Right lobe of liver (tissue), 6 donors: ENCODE results near the gene TXLNG. TPM values are rescaled to one million over a fixed set of nuclear protein-coding genes. Genes with fewer than 3 reads are reported as not detected.

Experiments
- ATAC-seq, 4 donors: fragments of 200-7000 bp; cut with Tn5 transposase; one replicate each; pipeline ENCODE4 v1.9.1; 2020; ENCODE audit warnings: mild to moderate bottlenecking in 4 of 4, moderate library complexity in 4 of 4
- DNase-seq, 3 donors: peaks; one replicate each; pipeline ENCODE4 v3.0.0-alpha.2; 2020
- H3K27ac ChIP-seq, 3 donors: fragments of 200-600 bp; one replicate each; pipeline ENCODE4 v1.8.0; 2022
- H3K27me3 ChIP-seq, 2 donors: fragments of 200-600 bp; one replicate each; pipeline ENCODE4 v1.8.0; 2022
- H3K36me3 ChIP-seq, 4 donors: fragments of 200-600 bp; sonication (generic) in 1 of 4; one replicate each; pipeline versions ENCODE4 v1.5.1 to v1.8.0; 2017 to 2022; ENCODE audit warnings: control low read depth in 1 of 4
- H3K4me1 ChIP-seq, 4 donors: fragments of 200-600 bp; sonication (generic) in 1 of 4; one replicate each; pipeline versions ENCODE4 v1.5.1 to v1.8.0; 2017 to 2022; ENCODE audit warnings: control low read depth in 1 of 4
- H3K4me3 ChIP-seq, 3 donors: fragments of 200-600 bp; one replicate each; pipeline ENCODE4 v1.8.0; 2022
- H3K9me3 ChIP-seq, 4 donors: fragments of 200-600 bp; sonication (generic) in 1 of 4; one replicate each; pipeline versions ENCODE4 v1.5.1 to v1.8.0; 2017 to 2022; ENCODE audit warnings: control low read depth in 1 of 4
- CTCF ChIP-seq, 4 donors: fragments of 200-600 bp in 3 of 4; fragments of 450-650 bp in 1 of 4; IDR thresholded peaks; one replicate each; pipeline versions ENCODE4 v1.5.1 to v1.8.0; 2016 to 2022; ENCODE audit warnings: antibody characterized with exemption in 4 of 4, mild to moderate bottlenecking in 2 of 4
- POLR2A ChIP-seq: fragments of 450-650 bp; IDR thresholded peaks from one replicate; pipeline ENCODE4 v1.6.1; 2017; ENCODE audit warnings: antibody characterized with exemption, mild to moderate bottlenecking
- WGBS: methylation state at CpG from one replicate; pipeline ENCODE4 v1.1.6; 2018; ENCODE audit warnings: low coverage, low lambda C conversion rate; ENCODE audit not compliant: insufficient coverage; ENCODE audit errors: missing lambda C conversion rate; 5-methylcytosine and 5-hydroxymethylcytosine counted together
- intact Hi-C, 2 donors: fragments of 100-400 bp; cut with DNase I; formaldehyde crosslinking; loops; one replicate each; pipeline versions ENCODE4 v1.11.2 to v1.14.1; 2022
- total RNA-seq, 6 experiments: library from RNA; depleted of rRNA in 2 of 6; stranded (reverse); fragments of >200 nt in 2 of 6; fragmentation: NEBNext Ultra II Directional in 3 of 6; extraction: Animal tissue kit (Norgen Biotek cat#: 25700) in 3 of 6; gene quantifications; one replicate each; pipeline versions ENCODE4 v1.1.0 to v1.2.4, GENCODE V29; 2016 to 2023
- donor health status: DM: no; HTN: yes; CAD: no.
- donor health status: DM: no; HTN: no; CAD: no.
- donor health status: DM: no; HTN: no; CAD: no.
- donor health status: DM: no; HTN: yes; CAD: no.
- donor health status: DM: no; HTN: yes; CAD: no.

Gene TXLNG
- total RNA-seq, 6 experiments from 2014 or later, result 3.9 to 9.3 (median 7.3) TPM

- ATAC-seq (no peak), DNase-seq (no peak)
- Histone ChIP-seq H3K36me3 (no peaks in the 10 kb centered on the region), H3K27me3 (peaks cover 0 to 6% of the 10 kb centered on the region in 2 donors), H3K9me3 (no peaks in the 10 kb centered on the region), H3K27ac (no peak overlapping the region), H3K4me1 (peaks cover 0 to 11% (median 0%) of the 10 kb centered on the region in 4 donors), H3K4me3 (no peak overlapping the region)
- TF ChIP-seq POLR2A, result no peak
- no peak for TF ChIP-seq CTCF (IDR thresholded peaks at IDR 0.05)
- intact Hi-C loops, result no loop called here
- 58% methylated on average over 7 of the region's 8 CpGs for WGBS
Observed at GRCh38 chrX:16873106-16873505, 86.8 kb downstream of the TXLNG start.

GRCh38 chrX:16874458-16875095 is 88.3 kb downstream of the TXLNG start:
- Histone ChIP-seq H3K36me3 (no peaks in the 10 kb centered on the region), H3K4me3 (no peak overlapping the region), H3K27ac (no peak overlapping the region), H3K9me3 (no peaks in the 10 kb centered on the region), H3K27me3 (peaks cover 0 to 6% of the 10 kb centered on the region in 2 donors), H3K4me1 (no peaks in the 10 kb centered on the region)
- 55% methylated on average over 5 of the region's 5 CpGs for WGBS
- ATAC-seq, result no peak
- DNase-seq, result no peak
- TF ChIP-seq POLR2A (no peak), CTCF (IDR thresholded peaks at IDR 0.05) (no peak)
- intact Hi-C loops, result no loop called here

GRCh38 chrX:16876696-16877095 is 90.4 kb downstream of the TXLNG start:
- Histone ChIP-seq H3K36me3 (no peaks in the 10 kb centered on the region), H3K4me3 (no peak overlapping the region), H3K27me3 (peaks cover 0 to 6% of the 10 kb centered on the region in 2 donors), H3K27ac (no peak overlapping the region), H3K4me1 (no peaks in the 10 kb centered on the region), H3K9me3 (no peaks in the 10 kb centered on the region)
- ATAC-seq, result no peak
- 19% methylated on average over 1 of the region's 1 CpG for WGBS
- TF ChIP-seq CTCF (IDR thresholded peaks at IDR 0.05) (no peak), POLR2A (no peak)
- DNase-seq, result no peak
- intact Hi-C loops, result no loop called here

- Histone ChIP-seq H3K9me3 (no peaks in the 10 kb centered on the region), H3K27me3 (no peaks in the 10 kb centered on the region), H3K36me3 (no peaks in the 10 kb centered on the region), H3K4me3 (peak overlapping the region; percentile 26 to 53 (median 36)), H3K27ac (peak overlapping the region in 1 of 3 donors; percentile 39), H3K4me1 (no peaks in the 10 kb centered on the region)
- peak; percentile 72 to 79 (median 76) for ATAC-seq
- intact Hi-C loops, result no loop called here
- WGBS, result 23% methylated on average over 6 of the region's 7 CpGs
- DNase-seq, result peak; percentile 51 to 63 (median 60)
- TF ChIP-seq POLR2A (no peak), CTCF (IDR thresholded peaks at IDR 0.05) (no peak)
Observed at GRCh38 chrX:16882169-16882568, 95.9 kb downstream of the TXLNG start.
